ENCODE results near the gene GNAS. TPM values are rescaled to one million over a fixed set of nuclear protein-coding genes. Genes with fewer than 3 reads are reported as not detected.

GNAS gene
- total RNA-seq, 1 donor: 366 TPM

DNA sequence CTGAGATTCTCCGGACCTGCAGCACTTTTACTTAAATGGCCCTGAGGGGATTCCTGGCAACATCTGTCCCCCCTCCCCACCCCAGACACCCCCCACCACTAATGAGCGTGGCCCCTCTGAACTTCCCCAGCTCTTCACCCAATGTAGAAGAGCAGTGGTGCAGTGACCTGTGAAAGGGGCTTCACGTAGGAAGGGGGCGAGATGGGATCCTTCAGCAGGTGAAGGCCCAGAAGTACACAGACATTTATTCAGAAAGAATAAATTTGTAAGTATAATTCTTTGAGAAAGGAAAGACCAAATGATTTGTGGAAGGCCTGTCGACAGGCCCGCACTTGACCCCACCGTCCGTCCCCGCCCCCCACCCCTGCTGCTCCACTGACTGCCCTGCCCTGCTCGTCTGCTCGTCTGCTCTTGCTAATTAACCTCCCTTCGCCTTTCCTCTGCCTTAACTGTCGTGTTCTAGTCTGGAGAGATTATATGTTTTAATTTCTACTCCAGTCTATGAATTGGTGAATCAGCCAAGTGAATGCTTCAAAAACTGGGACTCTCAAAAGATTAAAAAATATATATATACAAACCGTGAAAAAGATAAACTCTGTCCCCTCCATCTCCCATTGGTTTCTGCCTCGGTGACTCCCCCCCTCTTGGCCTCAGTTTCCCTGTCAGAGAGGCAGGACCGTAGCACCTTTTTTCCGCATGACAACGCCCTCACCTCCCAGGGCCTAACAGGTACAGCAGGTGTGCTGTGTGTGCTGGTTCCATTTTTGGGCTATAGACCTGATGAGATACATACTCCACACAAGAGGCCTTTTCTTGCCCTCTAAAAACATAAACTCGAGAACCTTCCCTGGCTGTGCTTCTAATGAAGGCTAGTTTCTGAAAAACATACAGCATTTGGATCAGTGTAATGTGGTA is 49.2 kb downstream of the GNAS start:
- H3K4me2 ChIP-seq (ENCODE audit: insufficient read depth, low read length): no peak overlapping the region
- peaks cover 91% of the 10 kb centered on the region for H3K79me2 ChIP-seq (ENCODE audit: insufficient read depth, low read length)
- H3K27me3 ChIP-seq (ENCODE audit: insufficient read depth, low read length): no peaks in the 10 kb centered on the region
- no peak overlapping the region for H3K27ac ChIP-seq (ENCODE audit: low read depth, low read length)
- no peak overlapping the region for H3K4me3 ChIP-seq (ENCODE audit: insufficient read depth, low read length)
- H2AFZ ChIP-seq (ENCODE audit: low read length): no peak overlapping the region
- DNase-seq (ENCODE audit: insufficient read length, low spot score, missing footprints): no peak
- peaks cover 17% of the 10 kb centered on the region for H3K4me1 ChIP-seq (ENCODE audit: insufficient read depth, low read length)
- peaks cover 54% of the 10 kb centered on the region for H3K36me3 ChIP-seq (ENCODE audit: insufficient read depth, low read length)
- TF ChIP-seq, protein P1, sequence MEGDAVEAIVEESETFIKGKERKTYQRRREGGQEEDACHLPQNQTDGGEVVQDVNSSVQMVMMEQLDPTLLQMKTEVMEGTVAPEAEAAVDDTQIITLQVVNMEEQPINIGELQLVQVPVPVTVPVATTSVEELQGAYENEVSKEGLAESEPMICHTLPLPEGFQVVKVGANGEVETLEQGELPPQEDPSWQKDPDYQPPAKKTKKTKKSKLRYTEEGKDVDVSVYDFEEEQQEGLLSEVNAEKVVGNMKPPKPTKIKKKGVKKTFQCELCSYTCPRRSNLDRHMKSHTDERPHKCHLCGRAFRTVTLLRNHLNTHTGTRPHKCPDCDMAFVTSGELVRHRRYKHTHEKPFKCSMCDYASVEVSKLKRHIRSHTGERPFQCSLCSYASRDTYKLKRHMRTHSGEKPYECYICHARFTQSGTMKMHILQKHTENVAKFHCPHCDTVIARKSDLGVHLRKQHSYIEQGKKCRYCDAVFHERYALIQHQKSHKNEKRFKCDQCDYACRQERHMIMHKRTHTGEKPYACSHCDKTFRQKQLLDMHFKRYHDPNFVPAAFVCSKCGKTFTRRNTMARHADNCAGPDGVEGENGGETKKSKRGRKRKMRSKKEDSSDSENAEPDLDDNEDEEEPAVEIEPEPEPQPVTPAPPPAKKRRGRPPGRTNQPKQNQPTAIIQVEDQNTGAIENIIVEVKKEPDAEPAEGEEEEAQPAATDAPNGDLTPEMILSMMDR (IDR thresholded peaks at IDR 0.05; ENCODE audit: extremely low read depth, low read depth, low read length): no peak
- H3K9me3 ChIP-seq (ENCODE audit: low read depth, low read length): no peaks in the 10 kb centered on the region
- peaks cover 52% of the 10 kb centered on the region for H4K20me1 ChIP-seq (ENCODE audit: insufficient read depth, low read length)

DNA sequence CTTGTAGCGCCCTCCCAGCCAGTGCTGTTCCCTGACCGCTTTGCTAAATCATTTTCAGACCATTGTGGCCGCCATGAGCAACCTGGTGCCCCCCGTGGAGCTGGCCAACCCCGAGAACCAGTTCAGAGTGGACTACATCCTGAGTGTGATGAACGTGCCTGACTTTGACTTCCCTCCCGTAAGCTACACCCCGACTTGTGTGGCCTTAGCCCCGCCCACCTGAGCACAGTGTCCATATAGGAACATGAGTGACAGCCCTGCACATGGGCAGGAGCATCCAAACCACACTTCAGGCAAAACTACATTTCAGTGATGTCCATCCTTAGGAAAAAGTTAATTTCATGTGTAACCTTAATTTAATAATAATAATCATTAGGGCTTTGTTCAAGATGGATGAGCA is 51.1 kb downstream of the GNAS start:
- H3K27me3 ChIP-seq (ENCODE audit: insufficient read depth, low read length): no peaks in the 10 kb centered on the region
- H3K79me2 ChIP-seq (ENCODE audit: insufficient read depth, low read length): peaks cover 73% of the 10 kb centered on the region
- no peak overlapping the region for H2AFZ ChIP-seq (ENCODE audit: low read length)
- no peak for DNase-seq (ENCODE audit: insufficient read length, low spot score, missing footprints)
- H3K27ac ChIP-seq (ENCODE audit: low read depth, low read length): no peak overlapping the region
- H3K4me2 ChIP-seq (ENCODE audit: insufficient read depth, low read length): no peak overlapping the region
- H3K9me3 ChIP-seq (ENCODE audit: low read depth, low read length): no peaks in the 10 kb centered on the region
- peaks cover 46% of the 10 kb centered on the region for H4K20me1 ChIP-seq (ENCODE audit: insufficient read depth, low read length)
- H3K4me1 ChIP-seq (ENCODE audit: insufficient read depth, low read length): peaks cover 34% of the 10 kb centered on the region
- H3K4me3 ChIP-seq (ENCODE audit: insufficient read depth, low read length): no peak overlapping the region
- TF ChIP-seq, protein P1 (IDR thresholded peaks at IDR 0.05; ENCODE audit: extremely low read depth, low read depth, low read length): no peak
- H3K36me3 ChIP-seq (ENCODE audit: insufficient read depth, low read length): peaks cover 62% of the 10 kb centered on the region

DNA sequence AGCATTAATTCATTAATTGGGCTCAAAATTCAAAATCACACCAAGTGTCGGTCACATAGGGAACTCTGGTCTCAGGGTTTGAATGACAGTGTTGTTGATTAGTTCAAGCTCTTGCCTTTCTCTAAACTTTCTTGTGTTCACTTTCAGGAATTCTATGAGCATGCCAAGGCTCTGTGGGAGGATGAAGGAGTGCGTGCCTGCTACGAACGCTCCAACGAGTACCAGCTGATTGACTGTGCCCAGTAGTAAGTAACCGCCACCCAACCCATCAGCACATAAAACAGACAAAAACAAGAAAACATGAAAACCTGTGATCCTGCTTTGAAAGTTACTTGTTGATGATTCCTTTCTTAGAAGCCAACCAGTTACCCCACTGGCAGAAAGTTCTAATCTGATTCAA is 52.7 kb downstream of the GNAS start:
- no peak overlapping the region for H3K4me2 ChIP-seq (ENCODE audit: insufficient read depth, low read length)
- DNase-seq (ENCODE audit: insufficient read length, low spot score, missing footprints): no peak
- H2AFZ ChIP-seq (ENCODE audit: low read length): no peak overlapping the region
- peaks cover 65% of the 10 kb centered on the region for H3K79me2 ChIP-seq (ENCODE audit: insufficient read depth, low read length)
- peaks cover 31% of the 10 kb centered on the region for H3K4me1 ChIP-seq (ENCODE audit: insufficient read depth, low read length)
- no peak overlapping the region for H3K27ac ChIP-seq (ENCODE audit: low read depth, low read length)
- H3K4me3 ChIP-seq (ENCODE audit: insufficient read depth, low read length): no peak overlapping the region
- peaks cover 72% of the 10 kb centered on the region for H3K36me3 ChIP-seq (ENCODE audit: insufficient read depth, low read length)
- H4K20me1 ChIP-seq (ENCODE audit: insufficient read depth, low read length): peaks cover 48% of the 10 kb centered on the region
- TF ChIP-seq, protein P1 (IDR thresholded peaks at IDR 0.05; ENCODE audit: extremely low read depth, low read depth, low read length): no peak
- no peaks in the 10 kb centered on the region for H3K27me3 ChIP-seq (ENCODE audit: insufficient read depth, low read length)
- no peaks in the 10 kb centered on the region for H3K9me3 ChIP-seq (ENCODE audit: low read depth, low read length)

DNA sequence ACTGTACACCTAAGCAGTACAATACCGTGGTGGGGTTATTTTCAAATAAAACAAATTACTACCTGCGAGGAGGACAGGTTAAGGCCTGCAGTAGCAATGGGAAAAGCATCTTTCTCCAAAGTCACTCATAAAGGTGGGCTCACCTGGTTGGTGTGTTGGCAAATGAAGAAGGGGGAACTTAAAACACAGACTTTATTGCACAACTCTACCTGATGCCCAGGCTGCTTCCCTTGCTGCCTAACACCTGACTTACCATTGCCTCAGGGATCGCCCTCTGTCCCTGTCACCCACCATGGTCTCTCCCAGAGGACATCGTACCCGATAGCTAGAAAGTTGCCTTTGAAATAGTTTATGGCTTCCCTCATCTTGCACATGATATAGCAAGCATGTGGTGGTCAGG is 53.6 kb downstream of the GNAS start:
- Histone ChIP-seq H3K4me3 (ENCODE audit: insufficient read depth, low read length) (no peak overlapping the region), H3K4me2 (ENCODE audit: insufficient read depth, low read length) (no peak overlapping the region), H3K79me2 (ENCODE audit: insufficient read depth, low read length) (peaks cover 57% of the 10 kb centered on the region), H4K20me1 (ENCODE audit: insufficient read depth, low read length) (peaks cover 41% of the 10 kb centered on the region), H3K4me1 (ENCODE audit: insufficient read depth, low read length) (peaks cover 28% of the 10 kb centered on the region), H3K27me3 (ENCODE audit: insufficient read depth, low read length) (no peaks in the 10 kb centered on the region), H3K27ac (ENCODE audit: low read depth, low read length) (no peak overlapping the region), H2AFZ (ENCODE audit: low read length) (no peak overlapping the region), H3K36me3 (ENCODE audit: insufficient read depth, low read length) (peaks cover 76% of the 10 kb centered on the region), H3K9me3 (ENCODE audit: low read depth, low read length) (no peaks in the 10 kb centered on the region)
- no peak for DNase-seq (ENCODE audit: insufficient read length, low spot score, missing footprints)
- TF ChIP-seq, protein P1 (IDR thresholded peaks at IDR 0.05; ENCODE audit: extremely low read depth, low read depth, low read length): no peak

All from osteoblast (primary cell).